GM21381 (cell line): Measurements from ENCODE around the gene GPR157.
A peak's percentile ranks its signal among the peaks of the same experiment; 100 is the strongest.
"Not testable (repeated sequence)": the region's sequence is repeated elsewhere in the genome, so short reads cannot be mapped to it uniquely, and the experiment has no call there.

Experiments used
- ATAC-seq: cut with Tn5 transposase; IDR thresholded peaks from one replicate; pipeline ENCODE4 v1.9.1; 2021; ENCODE audit warnings: mild to moderate bottlenecking, moderate library complexity; ENCODE audit not compliant: unreplicated experiment

The GPR157 gene

DNA sequence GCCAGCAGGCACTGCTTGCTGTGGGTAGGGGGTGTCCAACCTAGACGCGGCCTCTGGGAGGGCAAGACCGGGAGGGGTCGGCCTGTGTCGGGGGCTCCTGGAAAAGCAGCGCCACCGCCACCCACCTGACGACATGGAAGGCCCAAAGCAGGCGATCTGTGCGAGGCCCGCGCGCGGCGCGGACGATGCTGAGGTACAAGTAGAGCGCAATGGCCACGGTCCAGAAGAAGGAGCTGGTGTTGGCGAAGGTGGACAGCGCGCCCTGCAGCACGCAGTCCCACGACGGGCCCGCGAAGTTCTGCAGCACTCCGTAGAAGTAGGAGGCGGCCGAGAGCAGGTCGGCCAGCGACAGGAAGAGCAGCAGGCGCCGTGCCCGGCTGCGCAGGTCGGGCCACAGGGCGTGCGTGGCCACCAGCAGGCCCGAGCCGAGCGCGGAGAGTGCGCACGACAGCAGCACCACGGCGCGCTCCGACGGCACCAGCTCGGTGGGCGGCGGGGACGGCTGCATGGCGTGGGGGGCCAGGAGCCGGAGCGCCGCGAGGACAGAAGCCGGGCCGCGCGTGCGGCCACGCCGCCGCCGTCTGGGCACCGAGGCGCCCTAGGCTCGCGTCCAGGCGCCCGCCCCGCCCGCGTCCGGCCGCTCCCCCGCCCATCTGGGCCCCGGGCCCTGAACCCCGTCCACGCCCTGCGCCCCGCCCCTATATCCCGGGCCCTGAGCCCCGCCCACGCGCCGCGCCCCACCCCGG is at the start of gene GPR157:
Gene GPR157 (minus strand): TSS at position 583 of the 746 bp plus-strand sequence. CDS start 75 bp downstream, at position 508.
- ATAC-seq: peak; percentile 65

- ATAC-seq: no peak
These were observed 45.9 kb upstream of the GPR157 start for GRCh38 chr1:9174762-9175161.

GRCh38 chr1:9174243-9174642 is 45.3 kb upstream of the GPR157 start:
- ATAC-seq: no peak

DNA sequence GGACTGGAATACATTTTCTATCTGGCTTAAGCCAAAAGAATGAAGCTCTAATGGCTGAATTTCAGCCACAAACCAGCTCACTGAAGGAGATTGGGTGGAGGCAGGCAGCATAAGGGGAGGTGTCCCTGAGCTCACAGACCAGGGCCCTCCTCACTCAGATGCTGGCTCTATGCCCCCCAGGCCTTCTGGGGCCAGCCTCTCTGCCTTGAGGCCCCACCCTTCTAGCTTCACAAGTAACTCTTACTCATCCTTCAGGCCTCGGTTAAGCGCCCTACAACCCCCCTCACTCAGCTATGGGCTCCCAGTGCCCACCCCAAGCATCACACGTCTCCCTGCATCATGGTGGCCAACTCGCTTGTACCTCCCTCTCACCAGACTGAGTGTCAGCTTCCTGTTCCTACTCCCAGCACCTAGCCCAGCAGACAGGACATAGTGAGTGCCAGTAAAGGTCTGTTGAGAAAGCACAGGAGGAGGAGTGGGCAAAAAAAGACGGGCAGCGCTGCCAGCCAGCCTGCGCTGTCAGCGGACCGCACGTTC is 40.8 kb upstream of the GPR157 start:
- ATAC-seq: no peak

DNA sequence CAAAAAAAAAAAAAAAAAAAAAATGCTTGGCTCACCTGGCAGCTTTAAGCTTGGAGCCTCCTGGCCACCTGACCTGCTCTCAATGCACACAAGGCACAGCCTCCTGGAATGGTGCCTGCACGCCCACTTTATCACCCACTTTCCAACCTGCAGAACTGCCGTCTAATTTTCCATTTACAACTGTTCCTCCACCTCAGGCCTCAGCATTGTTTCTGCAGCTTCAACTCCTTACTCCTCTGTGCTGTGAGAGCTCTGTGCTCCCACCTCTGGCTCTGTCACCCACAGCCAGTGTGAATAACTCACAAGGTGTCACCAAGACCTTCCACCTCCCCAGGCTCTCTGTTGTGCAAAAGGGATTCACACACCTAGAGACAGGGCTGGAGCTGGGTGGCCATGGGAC is 38.7 kb upstream of the GPR157 start:
- ATAC-seq: no peak

DNA sequence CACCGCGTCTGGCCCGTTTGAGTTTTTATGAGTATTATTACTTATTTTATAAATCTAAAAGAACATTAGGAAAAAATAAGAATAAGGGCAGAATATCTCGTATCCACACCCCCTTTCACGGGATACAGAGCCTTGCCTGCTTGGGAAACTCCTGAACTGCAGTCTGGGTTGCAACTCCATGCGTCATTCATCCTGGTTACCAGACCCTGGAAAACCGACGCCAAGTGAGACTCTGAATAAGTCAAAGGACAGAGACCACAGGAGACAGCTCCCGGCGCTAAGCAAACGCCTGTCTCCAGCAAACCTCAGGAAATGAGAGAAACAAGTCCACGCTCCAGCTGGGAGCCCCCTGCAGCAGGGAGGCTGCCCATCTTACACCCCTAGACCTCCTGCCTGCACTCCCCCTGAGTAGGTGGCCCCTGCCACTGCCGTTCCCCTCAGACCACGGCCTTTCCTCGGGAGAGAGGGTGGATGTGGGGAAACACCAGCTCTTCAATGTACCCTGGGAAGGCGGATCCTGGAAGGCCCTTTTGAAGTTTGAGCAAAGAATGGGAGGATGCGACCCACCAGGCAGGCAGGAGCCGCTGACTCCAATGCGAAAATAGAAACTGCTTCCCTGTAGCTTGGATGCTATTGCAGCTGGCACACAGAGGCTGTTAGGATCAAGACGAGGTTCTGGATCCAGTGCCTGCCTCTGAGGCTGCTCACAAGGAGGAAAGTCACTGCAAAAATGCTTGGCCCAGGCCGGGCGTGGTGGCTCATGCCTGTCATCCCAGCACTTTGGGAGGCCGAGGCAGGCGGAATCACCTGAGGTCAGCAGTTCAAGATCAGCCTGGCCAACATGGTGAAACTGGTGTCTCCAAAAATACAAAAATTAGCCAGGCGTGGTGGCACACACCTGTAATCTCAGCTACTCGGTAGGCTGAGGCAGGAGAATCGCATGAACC is 37.7 kb upstream of the GPR157 start:
- ATAC-seq: no peak

- ATAC-seq: no peak
These were observed 36.5 kb upstream of the GPR157 start for GRCh38 chr1:9165396-9165795.

GRCh38 chr1:9164919-9165318 is 36.0 kb upstream of the GPR157 start:
- ATAC-seq: no peak

DNA sequence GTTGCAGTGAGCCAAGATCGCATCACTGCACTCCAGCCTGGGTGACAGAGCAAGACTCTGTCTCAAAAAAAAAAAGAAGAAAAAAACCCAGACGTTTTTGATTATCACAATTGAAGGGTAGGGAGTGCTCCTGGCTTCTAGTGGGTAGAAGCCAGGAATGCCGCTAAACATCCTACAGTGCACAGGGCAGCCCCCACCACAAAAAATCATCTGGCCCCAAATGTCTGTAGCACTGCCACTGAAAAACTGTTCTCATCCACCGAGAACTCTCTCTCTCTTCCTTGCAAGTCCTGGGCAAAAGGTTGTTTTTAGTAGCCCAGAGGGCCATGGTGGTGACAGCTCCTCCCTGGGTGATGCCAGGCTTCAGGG is 35.6 kb upstream of the GPR157 start:
- no peak for ATAC-seq

DNA sequence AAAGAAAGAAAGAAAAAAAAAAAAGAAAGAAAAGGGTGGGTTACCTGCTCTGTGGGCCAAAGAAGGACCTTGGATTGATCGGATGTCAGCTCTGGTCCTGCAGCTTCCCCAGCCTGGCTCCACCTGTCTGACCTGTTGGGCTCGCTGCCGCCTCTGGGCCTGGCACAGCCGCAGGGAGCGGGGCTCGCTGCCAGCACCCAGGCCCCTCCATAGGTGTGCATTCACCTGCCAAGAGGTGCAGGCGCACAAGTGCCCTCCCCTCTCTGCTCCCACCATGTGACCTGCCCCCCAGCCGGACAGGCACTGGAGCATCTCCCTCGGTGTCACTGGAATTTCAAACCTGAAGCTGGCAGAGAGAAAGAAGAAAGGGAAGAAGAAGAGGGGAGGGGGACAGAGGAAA is 33.1 kb upstream of the GPR157 start:
- ATAC-seq: no peak

DNA sequence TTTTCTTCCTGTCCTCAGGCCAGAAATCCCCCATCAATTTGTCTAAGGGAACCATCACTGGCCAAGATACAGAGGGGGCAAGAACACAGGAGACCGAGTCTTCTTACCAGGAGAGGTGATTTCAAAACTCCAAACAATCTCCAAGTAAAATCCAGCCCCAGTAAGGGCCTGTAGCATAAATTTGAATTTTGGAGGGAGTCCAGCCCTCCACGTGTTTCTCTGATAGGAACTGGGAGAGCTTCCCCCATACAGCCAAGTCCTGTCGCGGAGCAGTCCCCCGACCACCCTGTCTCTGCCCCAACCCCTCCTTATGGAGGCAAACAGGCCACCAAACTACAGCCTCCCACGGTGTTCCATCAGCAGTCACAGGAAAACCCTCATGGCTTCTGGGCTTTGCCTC is 32.4 kb upstream of the GPR157 start:
- ATAC-seq: no peak

GRCh38 chr1:9160079-9160717 is 31.3 kb upstream of the GPR157 start:
- no peak for ATAC-seq

DNA sequence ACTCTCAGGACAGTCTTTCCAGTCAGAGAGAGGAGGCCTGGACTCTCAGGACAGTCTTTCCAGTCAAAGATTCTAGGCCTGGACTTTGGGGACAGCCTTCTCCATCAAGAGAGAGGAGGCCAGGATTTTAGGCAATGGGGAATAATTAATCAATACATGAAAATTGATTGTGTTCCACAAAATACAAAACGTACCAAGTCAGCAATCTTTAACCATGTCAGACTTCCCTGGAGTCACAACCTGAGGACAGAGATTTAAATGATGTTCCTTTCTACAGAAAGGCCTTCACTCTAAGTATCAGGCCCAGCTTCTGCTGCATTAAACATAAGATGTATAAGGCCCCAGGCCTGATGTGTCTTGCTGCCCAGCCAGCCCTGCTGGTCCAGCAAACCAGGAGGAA is 27.0 kb upstream of the GPR157 start:
- no peak for ATAC-seq

- not testable (repeated sequence) for ATAC-seq
These were observed 26.5 kb upstream of the GPR157 start for GRCh38 chr1:9155405-9155804.

- ATAC-seq: no peak
These were observed 24.2 kb upstream of the GPR157 start for GRCh38 chr1:9153152-9153551.

- no peak for ATAC-seq
These were observed 23.6 kb upstream of the GPR157 start for GRCh38 chr1:9152535-9152934.

DNA sequence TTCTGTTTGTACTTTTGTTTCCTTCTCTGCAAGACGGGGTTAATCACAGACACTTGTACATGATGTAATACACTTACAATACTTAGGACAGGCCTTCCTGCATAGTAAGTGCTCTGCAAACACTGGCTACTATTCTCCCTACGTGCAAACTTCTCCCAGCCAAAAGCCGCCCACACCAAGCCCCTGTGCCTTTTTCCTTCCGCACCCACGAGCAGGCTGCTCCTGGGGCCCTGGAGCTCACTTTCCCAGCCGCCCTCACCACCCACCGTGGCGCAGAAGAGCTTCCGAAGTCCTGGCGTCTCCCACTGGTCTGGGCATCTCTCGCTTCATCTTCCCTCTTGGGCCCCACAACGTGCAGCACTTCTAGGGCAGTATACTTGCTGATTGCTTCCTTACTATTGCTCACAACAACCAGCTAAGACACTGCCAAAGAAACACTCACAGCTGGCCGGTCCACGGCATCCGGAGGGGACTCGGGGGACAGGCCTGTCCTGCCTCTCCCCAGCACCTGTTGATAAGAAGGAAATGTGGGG is 22.5 kb upstream of the GPR157 start:
- no peak for ATAC-seq

GRCh38 chr1:9150582-9151327 is 21.9 kb upstream of the GPR157 start:
- no peak for ATAC-seq

DNA sequence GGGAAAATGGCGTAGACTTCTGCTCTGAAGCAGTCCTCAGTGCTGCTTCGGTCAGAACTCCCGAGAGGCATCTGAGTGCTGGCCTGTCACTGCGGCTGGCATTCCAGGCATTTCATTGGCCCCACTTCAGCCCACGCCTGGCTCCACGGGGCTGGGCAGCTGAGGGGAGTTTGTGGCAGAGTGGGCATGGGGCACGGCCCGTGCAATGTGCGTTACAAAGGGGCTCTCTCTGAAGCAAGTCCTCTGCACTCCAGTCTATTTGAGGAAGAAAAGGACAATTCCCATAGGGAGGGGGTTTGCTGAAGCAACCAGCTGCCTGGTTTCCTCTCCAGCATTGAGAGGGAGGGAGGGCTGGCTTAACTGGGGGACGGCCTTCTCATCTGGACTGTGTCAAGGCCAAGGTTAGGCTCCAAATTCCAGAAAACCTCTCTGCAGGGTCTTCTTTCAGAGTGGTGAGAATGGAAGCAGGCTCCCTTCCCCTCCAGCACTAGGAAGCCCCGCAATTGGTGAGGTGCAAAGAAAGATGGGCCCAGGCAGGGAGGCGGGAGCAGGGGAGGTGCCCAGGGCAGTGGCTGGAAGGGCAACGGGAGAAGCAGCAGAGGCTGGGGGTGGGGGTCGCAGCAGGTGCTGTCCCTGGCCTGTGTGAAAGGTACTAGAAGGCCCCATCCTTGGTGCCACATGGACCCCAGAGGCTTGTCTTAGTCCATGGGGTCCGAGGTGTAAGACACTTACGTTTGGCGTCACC is 21.1 kb upstream of the GPR157 start:
- ATAC-seq: no peak

- no peak for ATAC-seq
These were observed 20.2 kb upstream of the GPR157 start for GRCh38 chr1:9149151-9149550.
